ENCODE results near the gene MYOZ2. TPM values are rescaled to one million over a fixed set of nuclear protein-coding genes. Genes with fewer than 3 reads are reported as not detected.

MYOZ2 gene
- total RNA-seq, 1 donor from 2014 or later = not detected

DNA sequence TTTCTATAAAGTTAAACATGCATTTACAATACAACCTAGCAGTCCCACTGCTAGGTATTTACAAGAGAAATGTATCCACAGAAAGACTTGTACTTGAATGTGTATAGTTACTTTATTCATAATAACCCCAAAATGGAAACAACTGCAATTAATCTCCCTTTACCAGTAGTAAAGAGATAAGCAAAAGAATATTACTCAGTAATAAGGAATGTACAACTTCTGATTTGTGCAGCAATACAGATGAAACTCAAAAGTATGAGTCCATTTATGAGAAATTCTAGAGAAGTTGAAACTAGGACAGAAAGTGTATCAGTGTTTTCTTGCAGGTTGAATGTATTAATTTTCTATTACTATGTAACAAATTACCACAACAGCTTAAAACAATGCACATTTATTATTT lies 92.1 kb downstream of the MYOZ2 start:
- no peak for FAIRE-seq
- H3K36me3 ChIP-seq (ENCODE audit: control insufficient read depth, insufficient read depth, low read length) = no peaks in the 10 kb centered on the region
- no peak overlapping the region for H3K4me3 ChIP-seq (ENCODE audit: low read depth, low read length)
- no peaks in the 10 kb centered on the region for H3K27me3 ChIP-seq (ENCODE audit: control insufficient read depth, insufficient read depth, low read length)
- TF ChIP-seq, protein P1, sequence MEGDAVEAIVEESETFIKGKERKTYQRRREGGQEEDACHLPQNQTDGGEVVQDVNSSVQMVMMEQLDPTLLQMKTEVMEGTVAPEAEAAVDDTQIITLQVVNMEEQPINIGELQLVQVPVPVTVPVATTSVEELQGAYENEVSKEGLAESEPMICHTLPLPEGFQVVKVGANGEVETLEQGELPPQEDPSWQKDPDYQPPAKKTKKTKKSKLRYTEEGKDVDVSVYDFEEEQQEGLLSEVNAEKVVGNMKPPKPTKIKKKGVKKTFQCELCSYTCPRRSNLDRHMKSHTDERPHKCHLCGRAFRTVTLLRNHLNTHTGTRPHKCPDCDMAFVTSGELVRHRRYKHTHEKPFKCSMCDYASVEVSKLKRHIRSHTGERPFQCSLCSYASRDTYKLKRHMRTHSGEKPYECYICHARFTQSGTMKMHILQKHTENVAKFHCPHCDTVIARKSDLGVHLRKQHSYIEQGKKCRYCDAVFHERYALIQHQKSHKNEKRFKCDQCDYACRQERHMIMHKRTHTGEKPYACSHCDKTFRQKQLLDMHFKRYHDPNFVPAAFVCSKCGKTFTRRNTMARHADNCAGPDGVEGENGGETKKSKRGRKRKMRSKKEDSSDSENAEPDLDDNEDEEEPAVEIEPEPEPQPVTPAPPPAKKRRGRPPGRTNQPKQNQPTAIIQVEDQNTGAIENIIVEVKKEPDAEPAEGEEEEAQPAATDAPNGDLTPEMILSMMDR (IDR thresholded peaks at IDR 0.05; ENCODE audit: insufficient read depth, low read length, severe bottlenecking) = no peak
- no peak for DNase-seq (ENCODE audit: low read depth)

DNA sequence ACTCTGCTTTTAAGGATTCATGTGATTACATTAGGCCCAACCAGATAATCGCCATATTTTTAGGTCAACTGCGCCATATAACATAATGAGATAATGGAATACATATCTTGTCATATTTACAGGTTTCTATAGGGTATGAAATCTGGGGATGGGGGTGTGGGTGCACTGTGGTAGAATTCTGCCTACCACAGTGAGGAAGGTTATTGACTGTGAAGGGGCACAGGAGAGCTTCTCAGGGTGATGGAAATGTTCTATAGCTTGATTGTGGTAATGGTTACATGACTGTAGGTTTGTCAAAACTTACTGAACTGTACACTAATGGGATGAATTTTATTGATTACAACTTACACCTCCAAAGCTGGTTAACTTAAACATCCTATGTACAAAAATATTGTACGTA lies 92.8 kb downstream of the MYOZ2 start:
- TF ChIP-seq, protein P1 (IDR thresholded peaks at IDR 0.05; ENCODE audit: insufficient read depth, low read length, severe bottlenecking) = no peak
- Histone ChIP-seq H3K4me3 (ENCODE audit: low read depth, low read length) (no peak overlapping the region), H3K36me3 (ENCODE audit: control insufficient read depth, insufficient read depth, low read length) (no peaks in the 10 kb centered on the region), H3K27me3 (ENCODE audit: control insufficient read depth, insufficient read depth, low read length) (no peaks in the 10 kb centered on the region)
- FAIRE-seq (no peak), DNase-seq (ENCODE audit: low read depth) (no peak)

DNA sequence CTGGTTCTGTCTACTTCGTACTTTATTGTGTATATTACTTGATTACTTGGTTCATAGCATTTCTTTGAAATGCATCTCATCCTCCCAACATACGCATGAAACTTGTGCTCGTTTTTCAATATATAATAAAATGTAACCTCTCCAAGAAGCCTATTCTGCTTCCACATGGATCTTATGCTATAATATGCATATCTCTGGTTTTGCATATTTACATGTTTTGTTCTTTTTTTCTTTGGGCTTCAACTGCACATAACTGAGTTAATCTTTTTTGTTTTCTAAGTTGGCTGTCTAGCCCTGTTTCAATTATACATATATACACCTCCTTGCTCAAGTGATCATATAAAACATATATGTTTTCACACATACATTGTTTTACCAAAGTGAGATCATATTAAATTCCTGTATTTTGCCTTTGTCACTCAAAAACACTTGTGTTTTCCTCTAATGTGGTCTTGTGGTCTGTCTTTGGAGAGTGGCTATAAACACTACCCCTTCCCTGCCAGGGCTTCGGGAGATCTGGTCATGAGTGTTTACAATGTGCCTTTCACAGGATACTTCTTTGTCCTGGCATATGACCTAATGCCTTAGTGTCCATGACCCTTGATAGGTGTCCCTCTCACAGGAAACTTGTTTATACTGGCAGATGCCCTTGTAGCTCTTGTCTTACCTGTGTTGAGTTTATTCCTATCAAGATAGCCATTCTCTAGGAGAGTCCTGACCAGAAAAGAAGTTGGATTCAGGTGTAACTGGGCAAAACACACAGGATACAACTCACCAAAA lies 94.5 kb downstream of the MYOZ2 start:
- TF ChIP-seq, protein P1 (IDR thresholded peaks at IDR 0.05; ENCODE audit: insufficient read depth, low read length, severe bottlenecking) = no peak
- Histone ChIP-seq H3K36me3 (ENCODE audit: control insufficient read depth, insufficient read depth, low read length) (peaks cover 4% of the 10 kb centered on the region), H3K4me3 (ENCODE audit: low read depth, low read length) (no peak overlapping the region), H3K27me3 (ENCODE audit: control insufficient read depth, insufficient read depth, low read length) (no peaks in the 10 kb centered on the region)
- FAIRE-seq (peak; percentile 18), DNase-seq (ENCODE audit: low read depth) (no peak)

DNA sequence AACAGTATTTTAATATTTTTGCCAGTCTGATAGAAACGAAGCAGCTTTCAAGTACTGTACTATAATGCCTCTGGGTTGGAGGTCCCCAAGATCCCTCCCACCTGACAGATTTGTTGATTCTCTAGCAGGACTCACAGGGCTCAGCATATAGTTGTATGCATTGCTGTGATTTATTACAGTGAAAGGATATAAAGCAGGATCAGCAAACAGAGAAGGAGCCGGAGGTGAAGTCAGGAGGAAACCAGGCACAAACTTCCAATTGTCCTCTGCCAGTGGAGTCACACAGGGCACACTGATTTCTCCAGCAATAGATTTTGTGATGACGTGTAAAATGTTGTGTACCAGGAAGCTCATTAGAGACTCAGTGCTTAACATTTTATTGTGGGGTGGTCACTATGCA lies 95.9 kb downstream of the MYOZ2 start:
- Histone ChIP-seq H3K36me3 (ENCODE audit: control insufficient read depth, insufficient read depth, low read length) (peaks cover 5% of the 10 kb centered on the region), H3K4me3 (ENCODE audit: low read depth, low read length) (no peak overlapping the region), H3K27me3 (ENCODE audit: control insufficient read depth, insufficient read depth, low read length) (no peaks in the 10 kb centered on the region)
- FAIRE-seq = no peak
- no peak for DNase-seq (ENCODE audit: low read depth)
- TF ChIP-seq, protein P1 (IDR thresholded peaks at IDR 0.05; ENCODE audit: insufficient read depth, low read length, severe bottlenecking) = no peak

DNA sequence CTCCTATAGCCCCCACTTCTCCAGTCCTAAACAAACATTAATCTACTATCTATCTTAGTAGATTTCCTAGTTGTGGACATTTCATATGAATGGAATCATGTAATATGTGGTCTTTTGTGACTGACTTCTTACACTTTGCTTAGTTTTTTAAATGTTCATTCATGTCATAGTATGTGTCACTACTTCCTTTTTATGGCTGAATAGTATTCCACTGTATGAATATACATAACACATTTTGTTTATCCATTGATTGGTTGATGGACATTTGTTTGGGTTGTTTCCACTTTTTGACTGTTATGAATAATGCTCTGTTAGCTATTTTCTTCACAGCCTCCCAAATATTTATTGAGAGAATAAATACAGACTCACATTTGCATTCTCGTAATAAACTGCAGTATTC lies 96.7 kb downstream of the MYOZ2 start:
- TF ChIP-seq, protein P1 (IDR thresholded peaks at IDR 0.05; ENCODE audit: insufficient read depth, low read length, severe bottlenecking) = no peak
- Histone ChIP-seq H3K36me3 (ENCODE audit: control insufficient read depth, insufficient read depth, low read length) (peaks cover 5% of the 10 kb centered on the region), H3K27me3 (ENCODE audit: control insufficient read depth, insufficient read depth, low read length) (no peaks in the 10 kb centered on the region), H3K4me3 (ENCODE audit: low read depth, low read length) (no peak overlapping the region)
- FAIRE-seq = no peak
- DNase-seq (ENCODE audit: low read depth) = no peak

DNA sequence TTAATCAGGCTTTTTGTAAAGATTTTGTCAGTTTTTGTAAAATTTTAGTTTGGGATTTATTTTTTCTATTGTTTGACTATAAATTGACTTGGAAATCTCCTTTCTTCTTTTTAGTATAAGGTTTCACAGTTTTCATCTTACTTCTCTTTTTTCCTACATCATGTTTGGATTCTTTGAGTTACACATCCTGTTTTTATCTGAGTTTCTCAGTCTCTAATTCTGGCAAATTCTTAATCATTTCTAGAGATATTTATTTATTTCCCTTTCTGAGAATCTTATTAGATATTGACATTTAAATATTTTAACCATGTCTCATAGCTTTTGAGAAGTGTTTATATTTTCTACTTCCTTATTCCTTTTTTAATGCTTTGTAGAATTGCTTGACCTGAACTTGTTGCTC lies 97.6 kb downstream of the MYOZ2 start:
- DNase-seq (ENCODE audit: low read depth) = no peak
- H3K36me3 ChIP-seq (ENCODE audit: control insufficient read depth, insufficient read depth, low read length) = peaks cover 5% of the 10 kb centered on the region
- no peak for FAIRE-seq
- no peaks in the 10 kb centered on the region for H3K27me3 ChIP-seq (ENCODE audit: control insufficient read depth, insufficient read depth, low read length)
- no peak overlapping the region for H3K4me3 ChIP-seq (ENCODE audit: low read depth, low read length)
- TF ChIP-seq, protein P1 (IDR thresholded peaks at IDR 0.05; ENCODE audit: insufficient read depth, low read length, severe bottlenecking) = no peak

All from bronchial epithelial cell (primary cell).